ENCODE measurements around the gene PCDHGC3.
A peak's percentile ranks its signal among the peaks of the same experiment; 100 is the strongest.

Gene PCDHGC3

GRCh38 chr5:141513627-141514329 is 38.0 kb downstream of the PCDHGC3 start:
- DNase-seq (ENCODE audit: low read depth): peak; percentile 86
- peak overlapping the region; percentile 47 for H3K4me3 ChIP-seq (ENCODE audit: low read length)
- TF ChIP-seq, protein P1, sequence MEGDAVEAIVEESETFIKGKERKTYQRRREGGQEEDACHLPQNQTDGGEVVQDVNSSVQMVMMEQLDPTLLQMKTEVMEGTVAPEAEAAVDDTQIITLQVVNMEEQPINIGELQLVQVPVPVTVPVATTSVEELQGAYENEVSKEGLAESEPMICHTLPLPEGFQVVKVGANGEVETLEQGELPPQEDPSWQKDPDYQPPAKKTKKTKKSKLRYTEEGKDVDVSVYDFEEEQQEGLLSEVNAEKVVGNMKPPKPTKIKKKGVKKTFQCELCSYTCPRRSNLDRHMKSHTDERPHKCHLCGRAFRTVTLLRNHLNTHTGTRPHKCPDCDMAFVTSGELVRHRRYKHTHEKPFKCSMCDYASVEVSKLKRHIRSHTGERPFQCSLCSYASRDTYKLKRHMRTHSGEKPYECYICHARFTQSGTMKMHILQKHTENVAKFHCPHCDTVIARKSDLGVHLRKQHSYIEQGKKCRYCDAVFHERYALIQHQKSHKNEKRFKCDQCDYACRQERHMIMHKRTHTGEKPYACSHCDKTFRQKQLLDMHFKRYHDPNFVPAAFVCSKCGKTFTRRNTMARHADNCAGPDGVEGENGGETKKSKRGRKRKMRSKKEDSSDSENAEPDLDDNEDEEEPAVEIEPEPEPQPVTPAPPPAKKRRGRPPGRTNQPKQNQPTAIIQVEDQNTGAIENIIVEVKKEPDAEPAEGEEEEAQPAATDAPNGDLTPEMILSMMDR (conservative IDR thresholded peaks at IDR 0.05; ENCODE audit: low read length): no peak

GRCh38 chr5:141514330-141515133 is 38.8 kb downstream of the PCDHGC3 start:
- DNase-seq (ENCODE audit: low read depth): peak; percentile 88
- TF ChIP-seq, protein P1 (conservative IDR thresholded peaks at IDR 0.05; ENCODE audit: low read length): no peak
- no peak overlapping the region for H3K4me3 ChIP-seq (ENCODE audit: low read length)

DNA sequence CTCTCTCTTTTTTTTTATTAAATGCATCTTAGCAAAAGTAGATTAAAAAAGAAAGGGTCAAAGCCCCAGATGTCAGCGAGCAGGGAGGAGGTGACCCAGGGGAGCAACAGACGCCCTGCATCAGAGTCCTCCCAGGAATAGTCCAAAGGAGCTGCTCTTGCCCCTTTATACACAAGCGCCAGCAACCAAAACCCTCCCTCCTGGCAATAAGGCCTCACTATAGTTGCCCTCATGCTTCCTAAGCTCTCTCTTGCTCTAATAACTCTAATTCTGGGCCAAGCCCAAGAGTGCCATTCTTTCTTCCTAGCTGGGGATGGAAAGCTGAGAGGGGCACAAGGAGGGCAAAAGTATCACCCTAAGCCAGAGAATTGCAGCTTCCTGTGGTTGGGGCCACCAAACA is 39.4 kb downstream of the PCDHGC3 start:
- no peak overlapping the region for H3K4me3 ChIP-seq (ENCODE audit: low read length)
- DNase-seq (ENCODE audit: low read depth): no peak
- TF ChIP-seq, protein P1 (conservative IDR thresholded peaks at IDR 0.05; ENCODE audit: low read length): no peak

- TF ChIP-seq, protein P1 (conservative IDR thresholded peaks at IDR 0.05; ENCODE audit: low read length): no peak
- H3K4me3 ChIP-seq (ENCODE audit: low read length): no peak overlapping the region
- DNase-seq (ENCODE audit: low read depth): no peak
Observed at GRCh38 chr5:141515946-141516671, 40.3 kb downstream of the PCDHGC3 start.

- TF ChIP-seq, protein P1 (conservative IDR thresholded peaks at IDR 0.05; ENCODE audit: low read length): no peak
- H3K4me3 ChIP-seq (ENCODE audit: low read length): no peak overlapping the region
- DNase-seq (ENCODE audit: low read depth): peak; percentile 79
Observed at GRCh38 chr5:141516672-141517025, 40.9 kb downstream of the PCDHGC3 start.

DNA sequence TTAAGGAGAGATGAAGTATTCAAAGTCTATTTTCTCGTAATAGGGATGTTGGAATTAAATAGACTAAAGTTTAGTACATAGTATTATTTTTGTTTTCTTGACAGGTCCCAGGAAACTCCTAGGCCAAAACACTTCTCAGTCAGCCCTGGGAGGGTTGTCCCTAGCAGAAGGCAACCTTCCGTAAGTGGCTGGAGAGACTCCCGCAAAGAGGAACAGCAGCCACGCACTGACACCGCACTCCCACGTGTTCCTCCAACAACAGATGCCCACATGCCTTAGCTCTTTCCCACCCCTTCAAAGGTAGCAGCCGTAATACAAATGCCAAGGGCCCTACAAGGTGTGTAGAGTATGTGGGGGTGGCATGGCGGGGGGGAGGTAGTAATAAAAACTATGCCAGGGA is 41.5 kb downstream of the PCDHGC3 start:
- no peak overlapping the region for H3K4me3 ChIP-seq (ENCODE audit: low read length)
- TF ChIP-seq, protein P1 (conservative IDR thresholded peaks at IDR 0.05; ENCODE audit: low read length): no peak
- DNase-seq (ENCODE audit: low read depth): no peak
